Uterus (tissue), 4 donors: ENCODE measurements around the gene EPHA5. TPM values are rescaled to one million over a fixed set of nuclear protein-coding genes. Genes with fewer than 3 reads are reported as not detected.

Source experiments
- DNase-seq, 2 donors: peaks; one replicate each; pipeline ENCODE4 v3.0.0-alpha.2; 2019 to 2020
- H3K27ac ChIP-seq, 2 donors: fragments of 200-600 bp; sonication (generic); 1 replicate in 1 of 2; 2 replicates in 1 of 2; pipeline ENCODE4 v1.5.1; 2016 to 2018
- H3K27me3 ChIP-seq, 2 donors: fragments of 200-600 bp; sonication (generic); one replicate each; pipeline ENCODE4 v1.5.1; 2018 to 2019; ENCODE audit warnings: control low read depth in 1 of 2
- H3K36me3 ChIP-seq, 2 donors: fragments of 200-600 bp; sonication (generic); one replicate each; pipeline ENCODE4 v1.5.1; 2019; ENCODE audit warnings: control low read depth in 1 of 2
- H3K4me1 ChIP-seq, 2 donors: fragments of 200-600 bp; sonication (generic); one replicate each; pipeline ENCODE4 v1.5.1; 2018 to 2019; ENCODE audit warnings: control low read depth in 1 of 2
- H3K4me3 ChIP-seq, 2 donors: fragments of 200-600 bp; sonication (generic); 1 replicate in 1 of 2; 2 replicates in 1 of 2; pipeline ENCODE4 v1.5.1; 2018 to 2019; ENCODE audit warnings: mild to moderate bottlenecking in 1 of 2
- H3K9me3 ChIP-seq, 2 donors: fragments of 200-600 bp; sonication (generic); one replicate each; pipeline ENCODE4 v1.5.1; 2019; ENCODE audit warnings: control low read depth in 1 of 2
- CTCF ChIP-seq, 4 experiments: fragments of 200-600 bp in 2 of 4; fragments of 450-650 bp in 2 of 4; sonication (generic) in 2 of 4; IDR thresholded peaks; one replicate each; pipeline ENCODE4 v1.5.1; 2016 to 2019; ENCODE audit warnings: antibody characterized with exemption in 4 of 4, mild to moderate bottlenecking in 2 of 4, moderate library complexity in 1 of 4
- POLR2A ChIP-seq, 2 donors: fragments of 450-650 bp; IDR thresholded peaks; one replicate each; pipeline ENCODE4 v1.6.1; 2016; ENCODE audit warnings: antibody characterized with exemption in 2 of 2, mild to moderate bottlenecking in 1 of 2, moderate library complexity in 1 of 2
- intact Hi-C: fragments of 100-400 bp; cut with DNase I; formaldehyde crosslinking; loops from one replicate; pipeline ENCODE4 v1.15.1; 2023; ENCODE audit warnings: low total_unique reads
- total RNA-seq, 4 donors: library from RNA; depleted of rRNA in 3 of 4; stranded (reverse); fragments of >200 nt in 3 of 4; gene quantifications; one replicate each; pipeline versions ENCODE4 v1.1.0 to v1.2.4, GENCODE V29; 2014 to 2023
- donor health status: DM: yes; HTN: yes; CAD: no.

The EPHA5 gene
- total RNA-seq, 4 donors from 2014 or later = 1.2 to 10.4 TPM; not detected in 2

- H3K4me3 ChIP-seq = no peak overlapping the region
- H3K4me1 ChIP-seq = no peaks in the 10 kb centered on the region
- TF ChIP-seq POLR2A (IDR thresholded peaks at IDR 0.05) (no peak), CTCF (IDR thresholded peaks at IDR 0.05) (no peak)
- intact Hi-C loops = no loop called here
- H3K36me3 ChIP-seq = peaks cover 0 to 2% of the 10 kb centered on the region in 2 donors
- no peaks in the 10 kb centered on the region for H3K9me3 ChIP-seq
- H3K27ac ChIP-seq = no peak overlapping the region
- no peak for DNase-seq
- H3K27me3 ChIP-seq = no peaks in the 10 kb centered on the region
Observed at GRCh38 chr4:65552057-65552456, 118.2 kb downstream of the EPHA5 start.

DNA sequence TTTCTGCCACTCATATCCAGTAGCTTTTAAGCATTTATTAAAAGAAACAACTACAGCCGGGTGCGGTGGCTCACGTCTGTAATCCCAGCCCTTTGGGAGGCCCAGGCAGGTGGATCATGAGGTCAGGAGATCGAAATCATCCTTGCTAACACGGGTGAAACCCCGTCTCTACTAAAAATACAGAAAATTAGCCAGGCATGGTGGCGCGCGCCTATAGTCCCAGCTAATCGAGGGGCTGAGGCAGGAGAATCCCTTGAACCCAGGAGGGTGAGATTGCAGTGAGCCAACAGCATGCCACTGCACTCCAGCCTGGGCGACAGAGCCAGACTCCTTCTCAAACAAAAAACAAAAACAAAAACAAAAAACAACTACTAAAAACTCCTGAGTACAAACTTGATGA is 119.8 kb downstream of the EPHA5 start:
- H3K27ac ChIP-seq = no peak overlapping the region
- H3K27me3 ChIP-seq = no peaks in the 10 kb centered on the region
- H3K9me3 ChIP-seq = no peaks in the 10 kb centered on the region
- no peak overlapping the region for H3K4me3 ChIP-seq
- H3K36me3 ChIP-seq = peaks cover 0 to 2% of the 10 kb centered on the region in 2 donors
- H3K4me1 ChIP-seq = no peaks in the 10 kb centered on the region
- TF ChIP-seq POLR2A (IDR thresholded peaks at IDR 0.05) = no peak
- no peak for TF ChIP-seq CTCF (IDR thresholded peaks at IDR 0.05)
- intact Hi-C loops = no loop called here
- no peak for DNase-seq

DNA sequence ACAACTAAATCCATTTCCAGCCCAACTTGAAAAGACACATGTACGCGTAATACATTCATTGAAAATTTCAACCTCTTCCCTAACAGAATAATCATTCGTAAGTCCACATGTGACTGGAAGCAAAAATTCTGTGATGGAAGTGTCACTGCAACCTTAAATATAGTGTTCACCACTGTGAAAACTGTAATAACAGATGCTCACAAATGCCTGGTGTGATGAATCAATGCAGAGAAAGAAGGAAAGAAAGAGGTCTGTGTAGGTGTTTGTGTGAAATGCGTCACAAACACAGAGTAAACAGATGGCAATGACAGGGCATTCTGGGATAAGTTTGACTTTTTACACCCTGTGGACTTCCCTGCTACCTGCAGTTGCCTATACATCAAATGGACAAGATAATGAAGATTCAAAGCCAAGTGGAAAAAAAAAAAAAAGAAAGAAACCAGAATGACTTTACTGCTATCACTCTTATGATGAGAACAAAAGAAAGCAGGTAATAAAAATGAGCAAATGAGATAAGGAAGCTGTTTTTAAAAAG is 123.3 kb downstream of the EPHA5 start:
- Histone ChIP-seq H3K4me3 (no peak overlapping the region), H3K27ac (no peak overlapping the region), H3K4me1 (no peaks in the 10 kb centered on the region), H3K27me3 (no peaks in the 10 kb centered on the region), H3K9me3 (no peaks in the 10 kb centered on the region), H3K36me3 (no peaks in the 10 kb centered on the region)
- DNase-seq = no peak
- intact Hi-C loops = no loop called here
- TF ChIP-seq POLR2A (IDR thresholded peaks at IDR 0.05) (no peak), CTCF (IDR thresholded peaks at IDR 0.05) (no peak)

DNA sequence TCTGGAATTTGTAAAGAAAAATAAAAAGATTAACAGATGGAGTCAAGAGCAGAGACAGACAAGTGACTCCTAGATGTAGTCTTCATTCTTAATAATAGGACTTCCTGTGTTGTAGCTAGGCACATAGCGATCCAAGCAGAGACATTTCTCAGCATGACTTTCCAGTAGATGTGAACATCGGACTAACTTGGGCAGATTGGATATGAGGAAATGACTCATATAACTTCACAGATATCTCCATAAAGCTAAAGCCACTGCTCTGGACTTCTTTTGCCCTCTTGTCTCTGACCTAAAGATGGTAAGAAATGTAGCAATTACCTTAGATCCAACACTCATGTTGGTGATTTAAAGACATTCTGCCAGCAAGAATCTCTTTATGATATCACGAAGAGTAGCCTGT is 131.7 kb downstream of the EPHA5 start:
- intact Hi-C loops = no loop called here
- Histone ChIP-seq H3K4me1 (no peaks in the 10 kb centered on the region), H3K27ac (no peak overlapping the region), H3K4me3 (no peak overlapping the region), H3K9me3 (no peaks in the 10 kb centered on the region), H3K36me3 (no peaks in the 10 kb centered on the region), H3K27me3 (no peaks in the 10 kb centered on the region)
- no peak for DNase-seq
- TF ChIP-seq CTCF (IDR thresholded peaks at IDR 0.05) = no peak

DNA sequence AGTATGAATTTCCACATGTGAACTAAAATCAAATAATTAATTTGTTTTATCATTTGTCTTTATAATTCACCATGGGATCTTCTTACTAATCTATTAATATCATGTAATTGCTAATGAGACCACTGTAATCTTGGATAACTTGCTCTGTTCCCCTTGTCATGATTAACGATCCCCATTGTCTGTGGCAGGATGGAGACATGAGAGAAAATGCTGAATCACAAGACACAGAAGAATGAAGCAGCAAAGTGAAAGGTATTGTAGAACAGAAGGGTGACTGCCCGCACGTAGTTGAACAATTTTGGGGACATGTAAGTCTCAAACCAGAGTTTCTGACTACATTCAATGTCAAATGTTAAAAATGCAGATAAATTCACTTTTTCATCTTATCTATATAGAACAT is 135.2 kb downstream of the EPHA5 start:
- no peak for TF ChIP-seq CTCF (IDR thresholded peaks at IDR 0.05)
- no peak for TF ChIP-seq POLR2A (IDR thresholded peaks at IDR 0.05)
- Histone ChIP-seq H3K36me3 (no peaks in the 10 kb centered on the region), H3K27me3 (no peaks in the 10 kb centered on the region), H3K4me3 (no peak overlapping the region), H3K27ac (no peak overlapping the region), H3K9me3 (no peaks in the 10 kb centered on the region), H3K4me1 (no peaks in the 10 kb centered on the region)
- DNase-seq = no peak
- intact Hi-C loops = no loop called here
